Measurements from ENCODE around the gene RMC1.

Gene RMC1

GRCh38 chr18:23569299-23570063 lies 66.2 kb downstream of the RMC1 start:
- no peak for DNase-seq (ENCODE audit: low read depth)
- TF ChIP-seq CTCF (IDR thresholded peaks at IDR 0.05; ENCODE audit: low read length, missing control alignments): no peak
- H3K4me3 ChIP-seq (replicated peaks; ENCODE audit: low read depth, low read length): no peak overlapping the region

DNA sequence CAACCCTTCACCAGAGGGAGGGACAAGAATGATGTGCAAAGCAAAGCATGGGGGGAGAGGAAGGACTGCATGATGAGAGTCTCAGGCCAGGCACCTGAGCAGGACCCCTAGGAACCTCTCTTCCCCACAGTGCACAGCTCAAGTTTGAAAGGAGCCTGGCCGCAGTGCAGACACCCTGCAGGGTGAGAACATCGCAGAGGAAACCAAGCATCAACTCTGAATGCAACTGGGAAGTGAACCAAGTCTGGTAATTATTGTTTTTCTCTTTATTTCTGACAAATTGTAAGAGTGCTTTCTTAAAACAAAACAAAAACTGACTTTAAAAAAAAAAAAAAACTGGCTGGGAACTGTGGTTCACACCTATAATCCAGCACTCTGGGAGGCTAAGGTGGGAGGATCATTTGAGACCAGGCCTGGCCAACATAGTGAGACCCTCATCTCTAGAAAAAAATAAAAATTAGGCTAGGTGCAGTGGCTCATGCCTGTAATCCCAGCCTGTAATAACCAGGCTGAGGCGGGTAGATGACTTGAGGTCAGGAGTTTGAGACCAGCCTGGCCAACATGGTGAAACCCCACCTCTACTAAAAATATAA lies 67.7 kb downstream of the RMC1 start:
- DNase-seq (ENCODE audit: low read depth): no peak
- TF ChIP-seq CTCF (IDR thresholded peaks at IDR 0.05; ENCODE audit: low read length, missing control alignments): no peak
- no peak overlapping the region for H3K4me3 ChIP-seq (replicated peaks; ENCODE audit: low read depth, low read length)

DNA sequence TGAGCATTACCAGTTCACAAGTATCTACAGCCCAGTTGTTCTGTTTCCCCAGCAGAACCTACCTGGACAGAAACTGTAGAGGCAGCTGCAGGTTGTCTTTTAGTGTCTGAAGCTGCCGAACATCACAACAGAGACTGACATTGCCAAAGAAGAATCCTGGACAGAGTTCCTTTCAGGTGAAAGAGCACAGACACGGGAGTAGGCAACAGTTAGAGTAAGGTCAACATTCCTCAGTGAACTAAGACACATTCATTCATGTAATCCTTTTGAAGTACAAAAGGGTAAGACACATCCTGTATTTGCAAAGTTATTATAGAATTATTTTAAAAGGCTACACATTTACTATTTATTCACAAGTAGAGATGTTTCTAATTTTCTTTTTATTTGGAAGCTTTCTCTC lies 68.7 kb downstream of the RMC1 start:
- H3K4me3 ChIP-seq (replicated peaks; ENCODE audit: low read depth, low read length): no peak overlapping the region
- no peak for TF ChIP-seq CTCF (IDR thresholded peaks at IDR 0.05; ENCODE audit: low read length, missing control alignments)
- DNase-seq (ENCODE audit: low read depth): no peak

GRCh38 chr18:23572570-23572969 lies 69.3 kb downstream of the RMC1 start:
- no peak for TF ChIP-seq CTCF (IDR thresholded peaks at IDR 0.05; ENCODE audit: low read length, missing control alignments)
- DNase-seq (ENCODE audit: low read depth): no peak
- no peak overlapping the region for H3K4me3 ChIP-seq (replicated peaks; ENCODE audit: low read depth, low read length)

- no peak overlapping the region for H3K4me3 ChIP-seq (replicated peaks; ENCODE audit: low read depth, low read length)
- no peak for TF ChIP-seq CTCF (IDR thresholded peaks at IDR 0.05; ENCODE audit: low read length, missing control alignments)
- DNase-seq (ENCODE audit: low read depth): no peak
These were observed 69.7 kb downstream of the RMC1 start for GRCh38 chr18:23573020-23573419.

- H3K4me3 ChIP-seq (replicated peaks; ENCODE audit: low read depth, low read length): no peak overlapping the region
- no peak for TF ChIP-seq CTCF (IDR thresholded peaks at IDR 0.05; ENCODE audit: low read length, missing control alignments)
- peak; percentile 67 for DNase-seq (ENCODE audit: low read depth)
These were observed 70.5 kb downstream of the RMC1 start for GRCh38 chr18:23573626-23574431.

All from fibroblast of pulmonary artery (primary cell).